Stimulated activated CD4-positive, alpha-beta T cell treated with anti-CD3 and anti-CD28 coated beads, Interleukin-1b, Interleukin-23, amount 100 ng/mL, for 24 hours (primary cell): ENCODE data around the gene TMEM87B.

Experiments used
- DNase-seq, 4 experiments: peaks; one replicate each; pipeline ENCODE4 v3.0.0-alpha.2; 2020; ENCODE audit warnings: low read depth in 4 of 4, low spot score in 1 of 4

Gene TMEM87B

DNA sequence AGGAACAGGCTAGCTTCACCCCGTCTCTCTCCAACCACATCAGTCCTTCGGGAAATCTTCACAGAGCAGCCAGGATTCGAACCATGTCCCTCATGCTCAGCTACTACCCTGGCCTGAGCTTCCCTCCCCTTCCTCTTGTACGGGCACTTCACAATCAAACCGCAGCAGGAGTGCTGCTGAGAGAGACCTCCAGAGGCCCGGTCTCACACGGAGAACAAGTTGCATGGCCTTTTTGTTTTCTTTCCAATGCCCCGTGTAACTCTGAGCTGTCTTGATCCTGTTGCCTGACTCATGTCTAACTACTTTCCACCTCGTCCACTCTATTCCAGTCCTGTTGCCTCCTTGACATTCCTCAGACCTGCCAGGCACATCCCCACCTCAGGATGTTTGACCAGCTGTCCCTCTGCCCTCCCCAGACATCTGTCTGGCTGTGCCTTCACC is 108.5 kb downstream of the TMEM87B start:
- no peak for DNase-seq

DNA sequence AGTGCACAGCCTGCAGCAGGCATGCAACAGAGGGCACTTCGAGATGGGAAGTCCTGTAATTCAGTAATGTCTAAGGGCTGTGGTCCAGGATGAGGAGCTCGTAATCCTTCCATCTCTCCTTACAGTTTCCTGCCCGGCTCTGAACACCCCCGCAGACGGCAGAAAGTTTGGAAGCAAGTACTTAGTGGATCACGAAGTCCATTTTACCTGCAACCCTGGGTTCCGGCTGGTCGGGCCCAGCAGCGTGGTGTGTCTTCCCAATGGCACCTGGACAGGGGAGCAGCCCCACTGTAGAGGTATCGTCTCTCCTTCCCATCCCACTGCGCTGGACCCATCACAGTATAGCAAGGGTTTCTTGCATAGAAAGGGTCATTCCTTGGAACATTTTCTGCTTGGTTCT is 109.8 kb downstream of the TMEM87B start:
- no peak for DNase-seq

DNA sequence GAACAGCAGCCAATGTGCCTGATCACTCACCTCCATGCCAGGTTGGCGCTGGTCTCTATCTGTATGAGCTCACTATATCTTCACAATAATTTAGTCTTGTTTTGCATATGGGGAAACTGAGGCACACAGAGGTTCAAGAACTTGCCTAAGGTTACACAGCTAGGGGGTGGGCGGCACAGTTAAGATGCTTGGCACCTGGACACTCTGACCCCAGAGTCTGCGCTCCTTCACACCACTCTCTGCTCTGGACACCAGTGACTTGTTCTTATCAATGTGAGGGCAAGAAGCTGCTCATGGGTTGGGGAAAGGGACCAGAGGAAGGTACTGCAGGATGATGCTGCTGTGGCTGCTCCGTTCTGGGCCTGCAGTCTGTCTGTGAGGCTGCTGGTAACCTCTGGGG is 110.2 kb downstream of the TMEM87B start:
- no peak for DNase-seq

DNA sequence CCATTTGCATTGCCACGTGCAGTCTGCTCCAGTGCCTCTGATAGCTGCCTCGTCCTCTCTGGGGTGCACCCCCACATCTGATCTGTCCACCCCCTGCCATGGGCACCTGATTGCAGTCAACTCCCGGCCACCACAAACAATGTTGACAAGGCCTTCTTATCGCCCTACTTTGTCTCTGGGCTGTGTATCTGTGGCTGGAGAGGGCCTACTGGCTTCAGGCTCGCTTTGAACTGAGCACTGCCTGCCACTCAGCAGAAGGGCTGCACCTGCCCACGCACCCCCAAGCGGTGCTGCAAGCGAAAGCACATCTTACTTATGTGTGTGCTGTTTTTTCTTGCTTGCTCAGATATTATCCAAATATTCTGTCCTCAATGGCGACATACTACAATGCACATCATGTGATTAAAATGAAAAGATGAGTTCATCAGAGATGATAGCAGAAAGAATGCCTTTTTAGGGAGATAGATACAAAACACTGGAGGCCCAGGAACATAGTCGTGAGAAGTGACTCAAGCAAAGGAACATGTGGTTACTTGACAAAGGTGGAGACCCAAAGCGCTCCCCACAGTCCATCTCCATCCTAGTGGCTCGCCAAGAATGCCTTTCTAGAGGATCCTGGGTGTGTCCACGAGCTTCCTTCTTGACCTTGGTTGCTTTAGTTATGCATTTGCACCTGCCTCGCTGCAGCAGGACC is 111.9 kb downstream of the TMEM87B start:
- DNase-seq, result no peak

DNA sequence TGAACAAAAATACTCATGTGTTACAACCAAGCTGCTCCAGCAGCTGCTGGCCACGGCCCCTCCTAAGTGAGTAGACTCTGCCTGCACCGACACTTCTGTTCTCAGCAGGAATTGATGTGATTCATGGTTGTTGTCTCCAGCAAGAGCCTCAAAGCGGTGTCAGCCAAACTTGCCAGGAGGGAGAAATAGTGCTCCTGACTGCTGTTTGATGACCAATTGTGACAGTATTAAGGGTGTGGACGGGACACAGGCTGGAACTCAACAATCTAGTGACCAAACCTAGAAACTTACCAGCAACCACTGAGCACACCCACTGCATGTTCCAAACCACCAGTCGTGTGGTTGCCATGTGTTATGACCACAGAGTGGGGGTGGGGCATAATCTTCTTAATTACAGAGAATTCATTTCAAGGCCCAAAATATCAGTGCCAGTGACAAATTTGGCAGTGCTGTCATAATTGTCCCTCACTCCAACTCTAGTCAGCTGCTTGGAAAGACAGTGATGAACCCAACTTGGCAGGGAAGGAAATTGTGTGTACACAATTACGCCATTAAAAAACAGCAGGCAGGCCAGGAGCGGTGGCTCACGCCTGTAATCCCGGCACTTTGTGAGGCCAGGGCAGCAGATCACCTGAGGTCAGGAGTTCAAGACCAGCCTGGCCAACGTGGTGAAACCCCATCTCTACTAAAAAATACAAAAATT is 113.5 kb downstream of the TMEM87B start:
- DNase-seq, result no peak
